ENCODE data around the gene COG1. TPM values are rescaled to one million over a fixed set of nuclear protein-coding genes. Genes with fewer than 3 reads are reported as not detected.

COG1 gene
- total RNA-seq, 1 experiment from 2014 or later, result 26.5 TPM

GRCh38 chr17:73189417-73190099, 3.3 kb upstream of the COG1 start:
- Histone ChIP-seq H2BK5ac (ENCODE audit: insufficient read length, low read length) (no peak overlapping the region), H2AK5ac (ENCODE audit: insufficient read length, low read length) (no peak overlapping the region), H3K23me2 (ENCODE audit: insufficient read length, low read depth, low read length, poor library complexity, severe bottlenecking) (no peaks in the 10 kb centered on the region), H2BK12ac (ENCODE audit: insufficient read length, low read depth, low read length) (no peak overlapping the region), H3K27me3 (ENCODE audit: insufficient read depth, low read length) (no peaks in the 10 kb centered on the region), H4K8ac (replicated peaks; ENCODE audit: insufficient read length, low read depth, low read length) (no peak overlapping the region), H3K27ac (ENCODE audit: insufficient read length, low read depth, low read length) (no peak overlapping the region), H2BK20ac (ENCODE audit: low read depth, low read length, poor library complexity, severe bottlenecking) (no peak overlapping the region), H3K23ac (ENCODE audit: insufficient read length, low read depth, low read length) (no peak overlapping the region), H2BK15ac (ENCODE audit: low read depth, low read length) (no peak overlapping the region), H3K4me1 (ENCODE audit: insufficient read depth, low read length) (peaks cover 4% of the 10 kb centered on the region; the same call in 1 of the 2 replicates), H3K9ac (ENCODE audit: extremely low read depth, insufficient read length, low read length) (no peak overlapping the region), H2BK120ac (ENCODE audit: low read depth, low read length, poor library complexity, severe bottlenecking) (no peak overlapping the region), H3K4me2 (ENCODE audit: insufficient read depth, insufficient read length, low read length) (no peak overlapping the region), H3K18ac (ENCODE audit: insufficient read length, low read depth, low read length) (no peak overlapping the region), H3K9me3 (ENCODE audit: control insufficient read depth, low read depth, low read length) (no peaks in the 10 kb centered on the region), H3T11ph (ENCODE audit: low read length) (no peak overlapping the region), H3K4ac (ENCODE audit: low read depth, low read length) (no peak overlapping the region), H3K14ac (ENCODE audit: insufficient read depth, low read length) (no peak overlapping the region), H4K91ac (ENCODE audit: insufficient read length, low read depth, low read length) (no peak overlapping the region), H4K5ac (ENCODE audit: insufficient read length, low read depth, low read length) (no peak overlapping the region), H3K56ac (ENCODE audit: insufficient read length, low read depth, low read length) (no peak overlapping the region), H3K79me1 (ENCODE audit: insufficient read depth, low read depth, low read length, poor library complexity, severe bottlenecking) (no peaks in the 10 kb centered on the region), H2AFZ (ENCODE audit: low read length) (no peak overlapping the region), H4K20me1 (ENCODE audit: control insufficient read depth, insufficient read depth, insufficient read length) (peaks cover 2% of the 10 kb centered on the region), H3K79me2 (ENCODE audit: insufficient read depth, low read length) (no peaks in the 10 kb centered on the region)
- WGBS (ENCODE audit: extremely low coverage, insufficient read length, low lambda C conversion rate), result no CpG with 5 or more reads among the region's 6 CpGs
- H3K4me1 Mint-ChIP-seq, result peaks cover 18 to 19% of the 10 kb centered on the region in 2 experiments
- no peaks in the 10 kb centered on the region for H3K27me3 Mint-ChIP-seq (ENCODE audit: low read depth)
- peak; percentile 87 for DNase-seq
- peak; percentile 79 for TF ChIP-seq CTCF (conservative IDR thresholded peaks at IDR 0.05)
- no peak overlapping the region for H3K4me3 Mint-ChIP-seq
- H3K27ac Mint-ChIP-seq, result peak overlapping the region in 1 of 3 experiments; percentile 86; a peak in 1 of 7 replicates
- peaks cover 0 to 4% (median 1%) of the 10 kb centered on the region in 3 experiments; a peak in 2 of 7 replicates for H3K36me3 Mint-ChIP-seq (ENCODE audit: insufficient read depth in 1 of 3, low read depth in 3 of 3)
- H3K9me3 Mint-ChIP-seq, result no peaks in the 10 kb centered on the region
